Effector memory CD8-positive, alpha-beta T cell (primary cell): Measurements from ENCODE around the gene BRD4.

Experiments
- ATAC-seq: fragments of 150-1000 bp; cut with Tn5 transposase; replicated peaks from 2 replicates; pipeline ENCODE4 v1.10.0; 2021; ENCODE audit warnings: mild to moderate bottlenecking, moderate library complexity
- DNase-seq, 3 experiments: peaks; one replicate each; pipeline ENCODE4 v3.0.0; 2021
- H3K27ac Mint-ChIP-seq, 2 donors: one replicate each; pipeline ENCODE4 v1.8.0; 2022; ENCODE audit warnings: mild to moderate bottlenecking in 2 of 2, mixed read lengths in 2 of 2, moderate library complexity in 2 of 2
- H3K27me3 Mint-ChIP-seq, 2 donors: one replicate each; pipeline ENCODE4 v1.8.0; 2022; ENCODE audit warnings: mixed read lengths in 2 of 2
- H3K36me3 Mint-ChIP-seq: one replicate; pipeline ENCODE4 v1.8.0; 2022; ENCODE audit warnings: mild to moderate bottlenecking, moderate library complexity, mixed read lengths; ENCODE audit not compliant: insufficient read depth
- H3K4me1 Mint-ChIP-seq, 2 donors: one replicate each; pipeline ENCODE4 v1.8.0; 2022; ENCODE audit warnings: low read depth in 2 of 2, mixed read lengths in 2 of 2
- H3K4me3 Mint-ChIP-seq, 2 donors: one replicate each; pipeline ENCODE4 v1.8.0; 2022; ENCODE audit warnings: mild to moderate bottlenecking in 2 of 2, mixed read lengths in 2 of 2, moderate library complexity in 2 of 2
- H3K9me3 Mint-ChIP-seq, 2 donors: one replicate each; pipeline ENCODE4 v1.8.0; 2022; ENCODE audit warnings: mixed read lengths in 2 of 2

The BRD4 gene

DNA sequence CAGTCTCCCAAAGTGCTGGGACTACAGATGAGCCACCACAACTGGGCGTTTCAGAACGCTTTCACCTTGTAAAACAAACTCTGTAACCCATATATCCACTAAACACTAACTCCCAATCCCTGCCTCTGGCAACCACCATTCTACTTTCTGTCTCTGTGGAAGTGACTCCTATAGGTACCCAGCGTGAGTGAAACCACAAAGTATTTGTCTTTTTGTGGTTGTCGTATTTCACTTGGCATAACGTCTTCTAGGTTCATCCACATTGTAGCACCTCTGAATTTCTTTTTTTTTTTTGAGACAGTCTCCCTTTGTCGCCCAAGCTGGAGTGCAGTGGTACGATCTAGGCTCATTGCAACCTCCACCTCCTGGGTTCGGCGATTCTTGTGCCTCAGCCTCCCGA, 44.8 kb downstream of the BRD4 start:
- H3K27me3 Mint-ChIP-seq: no peaks in the 10 kb centered on the region
- peak overlapping the region; percentile 70 to 76 for H3K4me3 Mint-ChIP-seq
- ATAC-seq: peak; percentile 39
- peak overlapping the region; percentile 62 to 79 for H3K27ac Mint-ChIP-seq
- DNase-seq: no peak
- H3K9me3 Mint-ChIP-seq: no peaks in the 10 kb centered on the region
- H3K36me3 Mint-ChIP-seq: peaks cover 19% of the 10 kb centered on the region
- peaks cover 82 to 90% of the 10 kb centered on the region in 2 donors for H3K4me1 Mint-ChIP-seq

GRCh38 chr19:15286688-15287365, 45.5 kb downstream of the BRD4 start:
- DNase-seq (no peak), ATAC-seq (peak; percentile 36)
- no peaks in the 10 kb centered on the region for H3K27me3 Mint-ChIP-seq
- H3K27ac Mint-ChIP-seq: peak overlapping the region; percentile 29 to 54
- H3K36me3 Mint-ChIP-seq: peaks cover 14% of the 10 kb centered on the region
- peak overlapping the region; percentile 27 to 81 for H3K4me3 Mint-ChIP-seq
- H3K9me3 Mint-ChIP-seq: no peaks in the 10 kb centered on the region
- H3K4me1 Mint-ChIP-seq: peaks cover 81 to 89% of the 10 kb centered on the region in 2 donors

DNA sequence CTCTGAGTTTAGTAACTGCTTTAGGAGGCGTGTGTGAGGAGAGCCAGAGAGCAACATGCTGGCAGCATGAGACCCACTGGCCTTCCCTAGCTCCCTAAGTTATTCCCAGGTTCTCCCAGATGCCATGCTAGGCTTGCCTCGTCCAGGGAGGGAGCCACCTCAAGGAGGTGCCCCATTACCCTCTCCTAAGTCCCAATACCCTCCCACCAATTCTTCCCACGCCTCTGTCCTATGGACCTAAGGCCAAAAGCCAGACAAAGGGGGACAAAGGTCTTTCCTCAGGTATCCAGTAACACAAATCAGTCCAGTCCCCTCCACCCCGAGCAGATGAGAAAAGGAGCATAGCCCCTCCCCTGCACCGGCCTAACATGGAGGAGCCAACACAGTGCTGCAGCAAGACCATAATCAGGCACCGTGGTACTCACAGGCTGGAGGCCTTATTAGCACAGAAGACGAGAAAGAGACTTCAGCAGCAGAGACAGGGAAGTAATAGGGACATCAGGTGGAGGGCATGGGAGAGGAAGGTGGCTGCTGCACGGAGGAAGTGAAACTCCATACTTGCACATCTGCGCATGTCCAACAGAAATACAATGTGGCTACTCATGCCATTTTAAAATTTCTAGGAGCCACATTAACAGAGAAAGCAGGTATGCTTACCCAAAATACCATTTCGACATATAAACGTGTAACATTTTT, 46.3 kb downstream of the BRD4 start:
- Mint-ChIP-seq H3K27me3 (no peaks in the 10 kb centered on the region), H3K4me3 (peak overlapping the region; percentile 55 to 81), H3K9me3 (no peaks in the 10 kb centered on the region), H3K27ac (peak overlapping the region; percentile 42 to 54), H3K4me1 (peaks cover 78 to 88% of the 10 kb centered on the region in 2 donors), H3K36me3 (peaks cover 14% of the 10 kb centered on the region)
- ATAC-seq (no peak), DNase-seq (no peak)

DNA sequence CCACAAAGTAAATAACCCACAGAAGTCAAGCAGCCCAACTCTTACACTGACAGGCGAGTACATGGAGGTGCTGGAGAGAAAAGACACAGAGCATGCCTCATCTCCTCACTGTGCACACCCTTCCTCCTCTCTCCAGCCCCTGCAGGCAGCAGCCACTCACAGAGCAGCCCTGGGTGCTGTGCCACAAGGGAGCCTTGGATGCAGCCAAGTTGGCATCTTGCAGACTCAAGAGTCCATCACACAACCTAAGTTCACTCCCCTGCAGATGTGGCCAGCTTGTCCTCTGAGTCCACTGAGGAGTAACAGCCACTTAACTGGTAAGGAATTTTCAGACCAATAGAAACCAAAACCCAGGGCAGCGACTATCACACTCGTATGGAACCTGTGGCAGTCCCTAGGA, 47.4 kb downstream of the BRD4 start:
- peaks cover 80 to 88% of the 10 kb centered on the region in 2 donors for H3K4me1 Mint-ChIP-seq
- peaks cover 14% of the 10 kb centered on the region for H3K36me3 Mint-ChIP-seq
- peak overlapping the region; percentile 89 to 91 for H3K27ac Mint-ChIP-seq
- no peak for ATAC-seq
- no peak for DNase-seq
- no peaks in the 10 kb centered on the region for H3K9me3 Mint-ChIP-seq
- no peaks in the 10 kb centered on the region for H3K27me3 Mint-ChIP-seq
- peak overlapping the region; percentile 55 to 81 for H3K4me3 Mint-ChIP-seq

- Mint-ChIP-seq H3K9me3 (no peaks in the 10 kb centered on the region), H3K27ac (peak overlapping the region; percentile 89 to 91), H3K4me1 (peaks cover 78 to 88% of the 10 kb centered on the region in 2 donors), H3K36me3 (peaks cover 15% of the 10 kb centered on the region), H3K27me3 (no peaks in the 10 kb centered on the region), H3K4me3 (peak overlapping the region; percentile 55 to 81)
- DNase-seq (no peak), ATAC-seq (no peak)
Measured at GRCh38 chr19:15284091-15284490, 48.2 kb downstream of the BRD4 start.

DNA sequence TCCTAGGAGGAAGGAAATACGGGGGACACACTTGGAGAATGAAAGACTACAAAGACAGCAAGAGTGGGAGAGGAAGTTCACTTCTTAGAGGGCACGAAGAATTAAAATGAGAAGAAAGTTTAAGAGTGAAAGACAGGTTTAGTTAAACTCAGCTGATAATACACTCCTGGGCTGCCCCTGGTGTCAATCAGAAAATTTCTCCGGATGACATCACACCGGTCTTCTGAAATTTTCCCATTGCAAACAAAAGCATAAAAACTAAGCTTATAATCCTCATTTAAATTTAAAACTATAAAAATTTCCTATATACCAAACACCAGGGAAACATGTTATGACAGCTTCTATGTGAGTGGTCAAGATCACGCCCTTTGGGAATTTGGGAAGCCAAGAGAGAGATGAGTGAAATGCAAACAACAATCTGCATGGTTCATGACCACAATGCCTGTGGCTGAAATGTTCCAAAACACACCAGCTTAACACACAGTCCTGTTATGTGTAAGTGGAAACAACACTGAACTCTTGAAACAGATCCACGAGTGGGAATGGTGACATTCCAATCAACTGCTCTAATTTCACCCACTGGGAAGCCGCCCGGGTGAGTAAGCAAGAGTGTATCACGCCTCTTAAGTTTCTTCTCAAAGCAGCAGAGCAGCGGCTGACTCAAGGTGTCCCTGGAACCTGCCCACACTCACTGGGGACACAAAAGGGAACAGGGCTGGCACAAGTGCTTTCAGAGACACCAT, 49.0 kb downstream of the BRD4 start:
- no peak for DNase-seq
- Mint-ChIP-seq H3K36me3 (peaks cover 17% of the 10 kb centered on the region), H3K27me3 (no peaks in the 10 kb centered on the region), H3K9me3 (no peaks in the 10 kb centered on the region), H3K4me1 (peaks cover 76 to 82% of the 10 kb centered on the region in 2 donors), H3K27ac (peak overlapping the region; percentile 89 to 91), H3K4me3 (peak overlapping the region; percentile 55 to 81)
- no peak for ATAC-seq

GRCh38 chr19:15282311-15282705, 50.0 kb downstream of the BRD4 start:
- no peaks in the 10 kb centered on the region for H3K9me3 Mint-ChIP-seq
- peaks cover 68 to 81% of the 10 kb centered on the region in 2 donors for H3K4me1 Mint-ChIP-seq
- H3K36me3 Mint-ChIP-seq: peaks cover 17% of the 10 kb centered on the region
- no peaks in the 10 kb centered on the region for H3K27me3 Mint-ChIP-seq
- DNase-seq (no peak), ATAC-seq (no peak)
- peak overlapping the region; percentile 89 to 91 for H3K27ac Mint-ChIP-seq
- peak overlapping the region in 1 of 2 donors; percentile 81 for H3K4me3 Mint-ChIP-seq

DNA sequence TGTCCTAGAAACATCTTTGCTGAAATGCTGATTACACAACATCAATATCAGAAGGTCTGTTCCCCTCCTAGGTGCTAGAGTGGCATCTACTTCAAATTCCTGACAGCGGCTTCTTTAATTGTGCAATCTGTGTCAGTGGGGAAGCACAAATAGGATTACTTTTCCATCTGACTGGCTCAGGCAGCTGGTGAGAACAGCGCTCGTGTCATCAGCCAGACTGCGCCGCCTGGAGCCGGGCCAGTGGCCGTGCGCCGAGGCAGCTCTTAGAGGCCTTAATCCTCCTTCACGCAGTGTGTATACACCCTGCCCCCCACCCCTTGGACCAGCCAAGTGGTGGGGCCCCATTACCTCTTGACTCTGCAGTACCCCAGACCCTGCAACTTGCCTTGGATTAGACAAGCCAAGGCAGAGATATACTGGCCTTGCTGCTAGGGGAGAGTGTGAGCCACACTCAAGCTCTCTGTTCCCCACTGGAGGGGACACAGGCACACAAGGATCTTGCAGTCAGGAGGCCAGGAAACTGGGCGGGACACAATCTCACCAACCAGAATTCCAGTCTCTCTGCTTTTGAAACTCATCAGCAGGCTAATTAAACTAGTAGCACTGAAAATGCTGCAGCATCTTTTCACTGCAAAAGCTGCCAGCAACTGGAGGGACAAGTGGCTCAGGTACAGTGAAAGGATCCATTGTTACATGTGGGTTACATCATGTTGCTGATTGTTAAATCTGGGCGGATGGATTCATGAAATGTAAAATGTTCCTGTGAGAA, 51.2 kb downstream of the BRD4 start:
- Mint-ChIP-seq H3K27ac (peak overlapping the region; percentile 89 to 91), H3K27me3 (no peaks in the 10 kb centered on the region), H3K4me3 (peak overlapping the region; percentile 45 to 81), H3K9me3 (no peaks in the 10 kb centered on the region), H3K4me1 (peaks cover 72 to 86% of the 10 kb centered on the region in 2 donors), H3K36me3 (peaks cover 20% of the 10 kb centered on the region)
- DNase-seq: no peak
- ATAC-seq: no peak

GRCh38 chr19:15280048-15280725, 52.2 kb downstream of the BRD4 start:
- Mint-ChIP-seq H3K36me3 (peaks cover 17% of the 10 kb centered on the region), H3K4me3 (peak overlapping the region; percentile 33 to 37), H3K27ac (peak overlapping the region; percentile 89 to 91), H3K9me3 (no peaks in the 10 kb centered on the region), H3K27me3 (no peaks in the 10 kb centered on the region), H3K4me1 (peaks cover 70 to 88% of the 10 kb centered on the region in 2 donors)
- ATAC-seq (no peak), DNase-seq (no peak)

GRCh38 chr19:15279326-15279904, 52.9 kb downstream of the BRD4 start:
- peaks cover 64 to 88% of the 10 kb centered on the region in 2 donors for H3K4me1 Mint-ChIP-seq
- ATAC-seq: no peak
- peaks cover 17% of the 10 kb centered on the region for H3K36me3 Mint-ChIP-seq
- H3K27ac Mint-ChIP-seq: peak overlapping the region; percentile 89 to 91
- H3K9me3 Mint-ChIP-seq: no peaks in the 10 kb centered on the region
- DNase-seq: no peak
- no peaks in the 10 kb centered on the region for H3K27me3 Mint-ChIP-seq
- peak overlapping the region; percentile 33 to 37 for H3K4me3 Mint-ChIP-seq

DNA sequence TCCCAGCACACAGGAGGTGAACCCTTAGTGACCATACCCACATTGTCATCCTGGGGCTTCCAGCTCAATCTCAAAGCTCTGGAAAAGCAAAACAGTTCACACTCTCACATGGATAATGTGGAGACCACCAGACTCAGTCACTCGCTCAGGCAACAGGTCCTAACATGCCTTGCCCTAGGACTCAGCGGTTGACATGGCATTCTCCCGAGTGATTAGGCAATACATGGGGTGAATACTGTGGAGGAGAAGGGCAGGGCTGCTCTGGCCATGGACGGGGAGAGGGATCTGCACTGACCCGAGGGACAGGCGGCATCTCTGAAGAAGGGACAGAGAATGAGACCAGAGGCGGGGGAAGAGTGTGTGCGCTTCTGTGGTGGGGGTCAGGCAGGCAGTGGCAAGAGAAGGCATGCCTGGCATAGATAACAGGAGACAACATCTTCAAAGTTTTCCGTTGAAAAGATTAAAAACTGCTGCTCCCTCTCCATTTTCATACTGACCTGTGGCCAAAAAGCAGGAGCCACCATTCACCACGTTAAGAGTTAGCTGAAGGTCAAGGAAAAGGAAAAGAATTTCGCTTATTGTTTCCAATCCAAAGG, 55.6 kb downstream of the BRD4 start:
- no peak for ATAC-seq

DNA sequence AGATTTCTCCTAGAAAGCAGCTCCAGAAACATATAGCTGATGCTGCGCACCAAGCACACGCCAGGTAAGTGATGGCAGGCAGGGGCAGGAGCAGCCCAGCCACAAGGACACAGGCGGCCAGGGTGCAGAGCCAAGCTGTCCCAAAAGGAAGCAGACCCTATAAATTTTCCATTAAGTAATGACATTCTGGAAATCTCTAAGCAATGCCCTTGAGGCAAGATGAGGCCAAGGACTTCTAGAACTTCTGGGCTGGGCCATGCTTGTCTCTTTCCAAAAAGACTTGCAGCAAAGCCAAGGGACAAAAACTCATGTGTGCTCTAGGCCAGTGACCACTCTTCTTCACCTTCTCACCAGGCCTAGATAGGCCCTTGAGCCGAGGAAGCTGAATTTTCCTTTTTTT, 57.9 kb downstream of the BRD4 start:
- H3K27ac Mint-ChIP-seq: peak overlapping the region; percentile 38 to 85
- no peaks in the 10 kb centered on the region for H3K9me3 Mint-ChIP-seq
- H3K4me1 Mint-ChIP-seq: peaks cover 56 to 77% of the 10 kb centered on the region in 2 donors
- no peaks in the 10 kb centered on the region for H3K27me3 Mint-ChIP-seq
- H3K36me3 Mint-ChIP-seq: peaks cover 43% of the 10 kb centered on the region
- no peak overlapping the region for H3K4me3 Mint-ChIP-seq
- DNase-seq (no peak), ATAC-seq (no peak)

More for the DNA sequence above, 55.6 kb downstream of the BRD4 start:
- Mint-ChIP-seq H3K4me3 (peak overlapping the region; percentile 19 to 33), H3K36me3 (peaks cover 24% of the 10 kb centered on the region), H3K27me3 (no peaks in the 10 kb centered on the region), H3K4me1 (peaks cover 60 to 78% of the 10 kb centered on the region in 2 donors), H3K27ac (peak overlapping the region; percentile 50 to 87), H3K9me3 (no peaks in the 10 kb centered on the region)
- no peak for DNase-seq
